HepG2 (cell line): Measurements from ENCODE around the gene RNU4-1. TPM values are rescaled to one million over a fixed set of nuclear protein-coding genes. Genes with fewer than 3 reads are reported as not detected.

Experiments
- AGO2 ChIP-seq: fragments of 200-400 bp; formaldehyde crosslinking; optimal IDR thresholded peaks from 2 replicates; pipeline ENCODE3; 2017; ENCODE audit warnings: mild to moderate bottlenecking, low read depth, low read length, moderate library complexity
- CHD2 ChIP-seq: IDR thresholded peaks from 2 replicates; pipeline ENCODE4 v1.6.1; 2011; ENCODE audit warnings: low read depth, low read length, improper control_type of control experiment
- CHD4 ChIP-seq: fragments of 200-600 bp; sonication (generic); IDR thresholded peaks from 2 replicates; pipeline ENCODE4 v1.7.0; 2017; ENCODE audit warnings: mild to moderate bottlenecking, low read length, borderline replicate concordance
- GFI1 ChIP-seq: sonication (generic); formaldehyde crosslinking; IDR thresholded peaks from 2 replicates; pipeline ENCODE4 v1.5.0; 2020; ENCODE audit warnings: missing genetic modification reagents, mild to moderate bottlenecking, borderline replicate concordance
- IKZF4 ChIP-seq: sonication (generic); formaldehyde crosslinking; IDR thresholded peaks from 2 replicates; pipeline ENCODE4 v1.5.1; 2020; ENCODE audit warnings: borderline replicate concordance, mild to moderate bottlenecking, low read depth, missing genetic modification reagents; ENCODE audit errors: not compliant biosample characterization
- KDM2A ChIP-seq: sonication (generic); formaldehyde crosslinking; IDR thresholded peaks from 2 replicates; pipeline ENCODE4 v1.4.0; 2020; ENCODE audit warnings: low read depth, missing genetic modification reagents, borderline replicate concordance
- MAZ ChIP-seq, 2 experiments: sonication (generic) in 1 of 2; formaldehyde crosslinking in 1 of 2; IDR thresholded peaks; 2 replicates each; pipeline versions ENCODE4 v1.5.0 to v1.6.1; 2012 to 2020; ENCODE audit warnings: low read depth in 2 of 2, mild to moderate bottlenecking in 2 of 2, borderline replicate concordance in 1 of 2, improper control_type of control experiment in 1 of 2, low read length in 1 of 2, missing genetic modification reagents in 1 of 2, moderate library complexity in 1 of 2
- PHF21A ChIP-seq: sonication (generic); formaldehyde crosslinking; IDR thresholded peaks from 2 replicates; pipeline ENCODE4 v1.5.0; 2020; ENCODE audit warnings: mild to moderate bottlenecking, missing genetic modification reagents
- YEATS2 ChIP-seq: sonication (generic); formaldehyde crosslinking; IDR thresholded peaks from 2 replicates; pipeline ENCODE4 v1.4.0; 2020; ENCODE audit warnings: missing genetic modification reagents, borderline replicate concordance
- ZFP41 ChIP-seq: sonication (generic); formaldehyde crosslinking; IDR thresholded peaks from 2 replicates; pipeline ENCODE4 v1.4.0; 2020; ENCODE audit warnings: mild to moderate bottlenecking, missing genetic modification reagents, borderline replicate concordance
- ZNF530 ChIP-seq: sonication (generic); formaldehyde crosslinking; IDR thresholded peaks from 2 replicates; pipeline ENCODE4 v1.5.0; 2020; ENCODE audit warnings: low read depth, mild to moderate bottlenecking, missing genetic modification reagents
- ZNF572 ChIP-seq: sonication (generic); formaldehyde crosslinking; IDR thresholded peaks from 2 replicates; pipeline ENCODE4 v1.5.1; 2020; ENCODE audit warnings: mild to moderate bottlenecking, missing genetic modification reagents
- ZNF772 ChIP-seq: sonication (generic); formaldehyde crosslinking; IDR thresholded peaks from 2 replicates; pipeline ENCODE4 v1.5.0; 2020; ENCODE audit warnings: mild to moderate bottlenecking, missing genetic modification reagents
- polyA plus RNA-seq, 8 experiments: library from polyadenylated mRNA; depleted of rRNA in 3 of 8; stranded (reverse) in 7 of 8; unstranded in 1 of 8; fragments of >200 nt; fragmentation: Illumina TruSeq in 4 of 8; extraction: Trizol in 4 of 8; gene quantifications; 2 replicates each; pipeline versions ENCODE4 v1.2.1 to v1.2.3, GENCODE V29; 2011 to 2016; ENCODE audit warnings: low read depth in 4 of 8, missing spikeins in 1 of 8, mixed read lengths in 1 of 8; ENCODE audit not compliant: insufficient read depth in 1 of 8
- total RNA-seq, 5 experiments: library from RNA; depleted of rRNA; stranded (reverse); fragments of >200 nt; fragmentation: Illumina TruSeq; extraction: Trizol; gene quantifications; 2 replicates each; pipeline ENCODE4 v1.2.3, GENCODE V29; 2016; ENCODE audit warnings: low read depth in 1 of 5
- TF ChIP-seq, protein P1 (sequence below): sonication (generic); formaldehyde crosslinking; IDR thresholded peaks from 2 replicates; pipeline ENCODE4 v1.8.0; 2022; ENCODE audit warnings: missing genetic modification reagents, mild to moderate bottlenecking, borderline replicate concordance
- TF ChIP-seq, protein P2 (sequence below): sonication (generic); formaldehyde crosslinking; IDR thresholded peaks from 2 replicates; pipeline ENCODE4 v1.9.0; 2022; ENCODE audit warnings: missing genetic modification reagents, mild to moderate bottlenecking, borderline replicate concordance
- TF ChIP-seq, protein P3 (sequence below): IDR thresholded peaks from 2 replicates; pipeline ENCODE4 v1.6.1; 2016; ENCODE audit warnings: missing compliant biosample characterization, missing genetic modification reagents, borderline replicate concordance
- TF ChIP-seq, protein P4 (sequence below): sonication (generic); formaldehyde crosslinking; IDR thresholded peaks from 2 replicates; pipeline ENCODE4 v1.5.0; 2020; ENCODE audit warnings: mild to moderate bottlenecking, missing genetic modification reagents, moderate library complexity
- TF ChIP-seq, protein P5 (sequence below): sonication (generic); formaldehyde crosslinking; IDR thresholded peaks from 2 replicates; pipeline ENCODE4 v1.4.0; 2020; ENCODE audit warnings: missing genetic modification reagents

The RNU4-1 gene
- total and polyA plus RNA-seq, 2 of the 13 experiments (the other 11 are each of a cell fraction or from before 2014, with no cell fraction given), result 7,407 TPM; not detected in 1

DNA sequence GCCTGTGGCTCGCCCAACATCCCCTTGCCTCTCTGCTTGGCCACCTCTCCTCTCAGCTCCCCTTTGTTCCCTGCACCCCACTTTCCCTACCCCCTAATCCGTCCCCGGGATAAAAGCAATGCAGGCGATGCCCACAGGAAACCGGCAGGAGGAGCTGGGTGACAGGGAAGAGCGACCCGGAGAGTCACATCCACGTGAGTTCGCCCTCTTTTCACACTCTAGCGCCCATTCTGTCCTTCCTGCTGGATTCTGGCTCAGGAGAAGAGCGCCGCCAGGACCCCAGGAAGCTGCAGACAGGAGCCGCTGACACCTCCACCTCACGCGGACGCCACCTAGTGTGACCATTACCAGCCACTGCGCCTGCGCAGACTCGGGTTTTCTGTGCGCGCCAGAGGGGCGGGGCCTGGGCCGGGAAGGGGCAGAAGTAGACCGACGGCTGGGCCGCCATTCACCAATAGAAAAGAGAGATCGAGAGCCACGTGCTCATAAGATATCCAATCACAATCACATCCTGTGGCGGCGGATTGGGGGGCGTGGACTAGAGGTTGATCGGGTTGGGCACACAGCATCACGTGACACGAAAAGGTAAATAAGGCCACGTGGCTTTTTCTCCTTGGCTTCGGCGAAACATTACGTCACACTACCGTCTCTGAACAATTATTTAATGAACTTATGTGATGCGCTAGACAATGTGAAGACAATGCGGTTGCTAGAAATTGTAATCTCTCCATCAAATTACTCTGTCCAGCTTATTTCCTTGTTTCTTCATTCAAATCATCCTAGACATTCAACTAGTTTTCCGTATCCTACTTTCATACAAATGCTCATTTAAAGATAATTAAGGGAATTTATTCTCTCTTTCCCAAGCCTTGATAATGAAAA lies 24.4 kb upstream of the RNU4-1 start (continued):
- TF ChIP-seq PHF21A, result peak; percentile 72
- TF ChIP-seq, protein P1, sequence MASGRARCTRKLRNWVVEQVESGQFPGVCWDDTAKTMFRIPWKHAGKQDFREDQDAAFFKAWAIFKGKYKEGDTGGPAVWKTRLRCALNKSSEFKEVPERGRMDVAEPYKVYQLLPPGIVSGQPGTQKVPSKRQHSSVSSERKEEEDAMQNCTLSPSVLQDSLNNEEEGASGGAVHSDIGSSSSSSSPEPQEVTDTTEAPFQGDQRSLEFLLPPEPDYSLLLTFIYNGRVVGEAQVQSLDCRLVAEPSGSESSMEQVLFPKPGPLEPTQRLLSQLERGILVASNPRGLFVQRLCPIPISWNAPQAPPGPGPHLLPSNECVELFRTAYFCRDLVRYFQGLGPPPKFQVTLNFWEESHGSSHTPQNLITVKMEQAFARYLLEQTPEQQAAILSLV (CRISPR knock-in tag), result peak; percentile 81; the same call in 1 of the 2 replicates
- TF ChIP-seq ZNF772 (CRISPR knock-in tag), result peak; percentile 31; the same call in 1 of the 2 replicates
- TF ChIP-seq, protein P2, sequence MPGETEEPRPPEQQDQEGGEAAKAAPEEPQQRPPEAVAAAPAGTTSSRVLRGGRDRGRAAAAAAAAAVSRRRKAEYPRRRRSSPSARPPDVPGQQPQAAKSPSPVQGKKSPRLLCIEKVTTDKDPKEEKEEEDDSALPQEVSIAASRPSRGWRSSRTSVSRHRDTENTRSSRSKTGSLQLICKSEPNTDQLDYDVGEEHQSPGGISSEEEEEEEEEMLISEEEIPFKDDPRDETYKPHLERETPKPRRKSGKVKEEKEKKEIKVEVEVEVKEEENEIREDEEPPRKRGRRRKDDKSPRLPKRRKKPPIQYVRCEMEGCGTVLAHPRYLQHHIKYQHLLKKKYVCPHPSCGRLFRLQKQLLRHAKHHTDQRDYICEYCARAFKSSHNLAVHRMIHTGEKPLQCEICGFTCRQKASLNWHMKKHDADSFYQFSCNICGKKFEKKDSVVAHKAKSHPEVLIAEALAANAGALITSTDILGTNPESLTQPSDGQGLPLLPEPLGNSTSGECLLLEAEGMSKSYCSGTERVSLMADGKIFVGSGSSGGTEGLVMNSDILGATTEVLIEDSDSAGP (CRISPR knock-in tag), result peak; percentile 79; the same call in 1 of the 2 replicates
- TF ChIP-seq GFI1 (CRISPR knock-in tag), result peak; percentile 58; the same call in 1 of the 2 replicates
- TF ChIP-seq IKZF4 (CRISPR knock-in tag), result peak; percentile 9
- TF ChIP-seq KDM2A, result peak; percentile 62; the same call in 1 of the 2 replicates
- TF ChIP-seq ZNF530 (CRISPR knock-in tag), result no peak
- TF ChIP-seq MAZ (IDR thresholded peaks at IDR 0.05; ENCODE audit: borderline replicate concordance, low read depth, low read length), result peak; percentile 67; the same call in 1 of the 2 replicates
- peak; percentile 84 for TF ChIP-seq MAZ (CRISPR knock-in tag; IDR thresholded peaks at IDR 0.05; ENCODE audit: low read depth)
- TF ChIP-seq, protein P3, sequence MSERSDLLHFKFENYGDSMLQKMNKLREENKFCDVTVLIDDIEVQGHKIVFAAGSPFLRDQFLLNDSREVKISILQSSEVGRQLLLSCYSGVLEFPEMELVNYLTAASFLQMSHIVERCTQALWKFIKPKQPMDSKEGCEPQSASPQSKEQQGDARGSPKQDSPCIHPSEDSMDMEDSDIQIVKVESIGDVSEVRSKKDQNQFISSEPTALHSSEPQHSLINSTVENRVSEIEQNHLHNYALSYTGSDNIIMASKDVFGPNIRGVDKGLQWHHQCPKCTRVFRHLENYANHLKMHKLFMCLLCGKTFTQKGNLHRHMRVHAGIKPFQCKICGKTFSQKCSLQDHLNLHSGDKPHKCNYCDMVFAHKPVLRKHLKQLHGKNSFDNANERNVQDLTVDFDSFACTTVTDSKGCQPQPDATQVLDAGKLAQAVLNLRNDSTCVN (CRISPR knock-in tag), result peak; percentile 54; the same call in 1 of the 2 replicates
- peak; percentile 16 for TF ChIP-seq AGO2
- no peak for TF ChIP-seq CHD4
- TF ChIP-seq, protein P4, sequence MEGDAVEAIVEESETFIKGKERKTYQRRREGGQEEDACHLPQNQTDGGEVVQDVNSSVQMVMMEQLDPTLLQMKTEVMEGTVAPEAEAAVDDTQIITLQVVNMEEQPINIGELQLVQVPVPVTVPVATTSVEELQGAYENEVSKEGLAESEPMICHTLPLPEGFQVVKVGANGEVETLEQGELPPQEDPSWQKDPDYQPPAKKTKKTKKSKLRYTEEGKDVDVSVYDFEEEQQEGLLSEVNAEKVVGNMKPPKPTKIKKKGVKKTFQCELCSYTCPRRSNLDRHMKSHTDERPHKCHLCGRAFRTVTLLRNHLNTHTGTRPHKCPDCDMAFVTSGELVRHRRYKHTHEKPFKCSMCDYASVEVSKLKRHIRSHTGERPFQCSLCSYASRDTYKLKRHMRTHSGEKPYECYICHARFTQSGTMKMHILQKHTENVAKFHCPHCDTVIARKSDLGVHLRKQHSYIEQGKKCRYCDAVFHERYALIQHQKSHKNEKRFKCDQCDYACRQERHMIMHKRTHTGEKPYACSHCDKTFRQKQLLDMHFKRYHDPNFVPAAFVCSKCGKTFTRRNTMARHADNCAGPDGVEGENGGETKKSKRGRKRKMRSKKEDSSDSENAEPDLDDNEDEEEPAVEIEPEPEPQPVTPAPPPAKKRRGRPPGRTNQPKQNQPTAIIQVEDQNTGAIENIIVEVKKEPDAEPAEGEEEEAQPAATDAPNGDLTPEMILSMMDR (CRISPR knock-in tag), result peak; percentile 81
- peak; percentile 25; the same call in 1 of the 2 replicates for TF ChIP-seq CHD2
- TF ChIP-seq ZNF572 (CRISPR knock-in tag), result 0 out of 2 replicates have a peak, but pooled peaks have one; percentile 15
- peak; percentile 74; the same call in 1 of the 2 replicates for TF ChIP-seq YEATS2 (CRISPR knock-in tag)
- TF ChIP-seq, protein P5, sequence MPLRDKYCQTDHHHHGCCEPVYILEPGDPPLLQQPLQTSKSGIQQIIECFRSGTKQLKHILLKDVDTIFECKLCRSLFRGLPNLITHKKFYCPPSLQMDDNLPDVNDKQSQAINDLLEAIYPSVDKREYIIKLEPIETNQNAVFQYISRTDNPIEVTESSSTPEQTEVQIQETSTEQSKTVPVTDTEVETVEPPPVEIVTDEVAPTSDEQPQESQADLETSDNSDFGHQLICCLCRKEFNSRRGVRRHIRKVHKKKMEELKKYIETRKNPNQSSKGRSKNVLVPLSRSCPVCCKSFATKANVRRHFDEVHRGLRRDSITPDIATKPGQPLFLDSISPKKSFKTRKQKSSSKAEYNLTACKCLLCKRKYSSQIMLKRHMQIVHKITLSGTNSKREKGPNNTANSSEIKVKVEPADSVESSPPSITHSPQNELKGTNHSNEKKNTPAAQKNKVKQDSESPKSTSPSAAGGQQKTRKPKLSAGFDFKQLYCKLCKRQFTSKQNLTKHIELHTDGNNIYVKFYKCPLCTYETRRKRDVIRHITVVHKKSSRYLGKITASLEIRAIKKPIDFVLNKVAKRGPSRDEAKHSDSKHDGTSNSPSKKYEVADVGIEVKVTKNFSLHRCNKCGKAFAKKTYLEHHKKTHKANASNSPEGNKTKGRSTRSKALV (CRISPR knock-in tag), result 0 out of 2 replicates have a peak, but pooled peaks have one; percentile 63
- 0 out of 2 replicates have a peak, but pooled peaks have one; percentile 31 for TF ChIP-seq ZFP41
